ENCODE measurements around the gene MED9. TPM values are rescaled to one million over a fixed set of nuclear protein-coding genes. Genes with fewer than 3 reads are reported as not detected.
A peak's percentile ranks its signal among the peaks of the same experiment; 100 is the strongest.

MED9 gene
- total and polyA plus RNA-seq, 12 donors, result 8.2 to 41.2 (median 18.4) TPM

DNA sequence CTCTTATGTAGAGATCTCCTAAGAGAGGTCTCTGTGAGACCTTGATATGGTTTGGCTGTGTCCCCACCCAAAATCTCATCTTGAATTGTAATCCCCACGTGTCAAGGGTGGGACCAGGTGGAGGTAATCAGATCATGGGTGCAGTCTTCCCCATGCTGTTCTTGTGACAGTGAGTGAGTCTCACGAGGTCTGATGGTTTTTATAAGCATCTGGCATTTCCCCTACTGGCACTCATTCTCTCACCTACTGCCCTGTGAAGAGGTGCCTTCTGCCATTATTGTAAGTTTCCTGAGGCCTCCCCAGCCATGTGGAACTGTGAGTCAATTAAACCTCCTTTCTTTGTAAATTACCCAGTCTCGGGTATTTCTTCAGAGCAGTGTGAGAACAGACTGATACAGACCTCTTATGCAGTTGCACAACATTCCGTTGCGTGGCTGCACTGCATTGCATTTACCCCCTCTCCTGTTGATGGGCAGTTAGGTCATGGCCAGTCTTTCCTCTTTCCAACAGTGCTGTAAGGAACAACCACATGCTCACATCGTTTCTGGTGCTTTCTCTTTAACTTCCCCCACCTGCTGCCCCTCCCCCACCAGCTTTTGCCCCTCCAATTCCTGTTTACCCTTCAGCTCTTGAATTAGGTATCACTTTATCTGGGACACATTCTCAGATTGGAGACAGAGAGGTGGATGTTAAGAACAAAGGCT, 43.6 kb upstream of the MED9 start:
- Histone ChIP-seq H3K36me3 (replicated peaks in 1 of 2) (no peaks in the 10 kb centered on the region), H3K9me3 (replicated peaks in 1 of 3) (peaks cover 0 to 4% (median 0%) of the 10 kb centered on the region in 3 donors), H3K27me3 (no peaks in the 10 kb centered on the region), H3K4me3 (no peak overlapping the region), H3K27ac (no peak overlapping the region), H3K4me1 (replicated peaks in 1 of 2) (no peaks in the 10 kb centered on the region)
- intact Hi-C loops (cut with DNase I), result no loop called here
- WGBS, 4 donors, result 31 to 58% (median 53%) methylated on average over 4 to 6 of the region's 6 CpGs
- peak in 1 of 7 donors; percentile 65 for DNase-seq
- TF ChIP-seq POLR2A (IDR thresholded peaks at IDR 0.05), result no peak
- TF ChIP-seq, protein P1, sequence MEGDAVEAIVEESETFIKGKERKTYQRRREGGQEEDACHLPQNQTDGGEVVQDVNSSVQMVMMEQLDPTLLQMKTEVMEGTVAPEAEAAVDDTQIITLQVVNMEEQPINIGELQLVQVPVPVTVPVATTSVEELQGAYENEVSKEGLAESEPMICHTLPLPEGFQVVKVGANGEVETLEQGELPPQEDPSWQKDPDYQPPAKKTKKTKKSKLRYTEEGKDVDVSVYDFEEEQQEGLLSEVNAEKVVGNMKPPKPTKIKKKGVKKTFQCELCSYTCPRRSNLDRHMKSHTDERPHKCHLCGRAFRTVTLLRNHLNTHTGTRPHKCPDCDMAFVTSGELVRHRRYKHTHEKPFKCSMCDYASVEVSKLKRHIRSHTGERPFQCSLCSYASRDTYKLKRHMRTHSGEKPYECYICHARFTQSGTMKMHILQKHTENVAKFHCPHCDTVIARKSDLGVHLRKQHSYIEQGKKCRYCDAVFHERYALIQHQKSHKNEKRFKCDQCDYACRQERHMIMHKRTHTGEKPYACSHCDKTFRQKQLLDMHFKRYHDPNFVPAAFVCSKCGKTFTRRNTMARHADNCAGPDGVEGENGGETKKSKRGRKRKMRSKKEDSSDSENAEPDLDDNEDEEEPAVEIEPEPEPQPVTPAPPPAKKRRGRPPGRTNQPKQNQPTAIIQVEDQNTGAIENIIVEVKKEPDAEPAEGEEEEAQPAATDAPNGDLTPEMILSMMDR (IDR thresholded peaks at IDR 0.05), result no peak

DNA sequence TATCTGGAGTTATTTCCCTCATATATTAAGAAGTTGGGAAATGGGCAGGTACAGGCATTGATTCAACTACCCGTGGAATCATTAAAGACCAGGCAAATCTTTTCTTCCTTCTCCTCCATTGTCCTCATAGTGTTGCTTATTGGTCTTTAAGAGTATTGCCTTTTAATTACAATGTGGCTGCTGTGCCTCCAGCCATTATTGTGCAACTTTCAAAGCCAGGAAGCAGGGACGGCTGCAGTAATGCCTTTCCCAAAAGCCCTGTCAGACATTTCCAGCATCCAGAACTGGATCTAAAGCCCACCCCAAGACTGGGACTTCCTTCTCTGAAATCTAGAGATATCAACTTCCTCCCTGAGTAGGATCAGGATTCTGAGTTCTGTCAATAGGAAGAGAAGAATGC, 42.3 kb upstream of the MED9 start:
- Histone ChIP-seq H3K4me3 (no peak overlapping the region), H3K4me1 (replicated peaks in 1 of 2) (no peaks in the 10 kb centered on the region), H3K27me3 (no peaks in the 10 kb centered on the region), H3K36me3 (replicated peaks in 1 of 2) (no peaks in the 10 kb centered on the region), H3K27ac (no peak overlapping the region), H3K9me3 (replicated peaks in 1 of 3) (no peaks in the 10 kb centered on the region)
- WGBS, 4 donors, result 34 to 54% (median 49%) methylated on average over 2 of the region's 2 CpGs
- intact Hi-C loops (cut with DNase I), result no loop called here
- no peak for DNase-seq
- TF ChIP-seq, protein P1 (IDR thresholded peaks at IDR 0.05), result no peak
- no peak for TF ChIP-seq POLR2A (IDR thresholded peaks at IDR 0.05)

DNA sequence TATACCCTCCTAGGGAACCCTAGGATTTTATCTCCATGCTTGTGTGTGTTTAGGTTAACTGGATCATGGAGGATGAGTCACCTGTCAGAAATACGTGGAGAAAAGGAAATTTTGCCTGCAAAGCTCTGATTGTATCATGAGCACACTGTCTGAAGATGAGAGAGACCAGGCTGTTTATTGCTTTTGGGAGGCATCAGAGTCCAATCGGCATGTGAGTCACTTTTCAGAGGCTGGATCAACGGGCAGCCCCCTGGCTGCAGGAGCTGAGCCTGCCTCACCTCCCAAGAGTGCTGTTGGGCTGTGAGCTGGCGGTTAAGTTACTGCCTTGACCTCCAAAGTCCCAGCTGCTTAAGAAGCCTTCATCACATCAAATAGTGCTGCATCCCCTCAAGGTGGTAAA, 41.5 kb upstream of the MED9 start:
- Histone ChIP-seq H3K27me3 (no peaks in the 10 kb centered on the region), H3K4me3 (no peak overlapping the region), H3K36me3 (replicated peaks in 1 of 2) (no peaks in the 10 kb centered on the region), H3K9me3 (replicated peaks in 1 of 3) (no peaks in the 10 kb centered on the region), H3K4me1 (replicated peaks in 1 of 2) (peaks cover 0 to 6% of the 10 kb centered on the region in 2 donors), H3K27ac (no peak overlapping the region)
- 28 to 37% (median 33%) methylated on average over 2 to 4 of the region's 4 CpGs for WGBS, 4 donors
- no peak for DNase-seq
- intact Hi-C loops (cut with DNase I), result no loop called here
- TF ChIP-seq, protein P1 (IDR thresholded peaks at IDR 0.05), result peak in 1 of 6 experiments; percentile 18
- no peak for TF ChIP-seq POLR2A (IDR thresholded peaks at IDR 0.05)

DNA sequence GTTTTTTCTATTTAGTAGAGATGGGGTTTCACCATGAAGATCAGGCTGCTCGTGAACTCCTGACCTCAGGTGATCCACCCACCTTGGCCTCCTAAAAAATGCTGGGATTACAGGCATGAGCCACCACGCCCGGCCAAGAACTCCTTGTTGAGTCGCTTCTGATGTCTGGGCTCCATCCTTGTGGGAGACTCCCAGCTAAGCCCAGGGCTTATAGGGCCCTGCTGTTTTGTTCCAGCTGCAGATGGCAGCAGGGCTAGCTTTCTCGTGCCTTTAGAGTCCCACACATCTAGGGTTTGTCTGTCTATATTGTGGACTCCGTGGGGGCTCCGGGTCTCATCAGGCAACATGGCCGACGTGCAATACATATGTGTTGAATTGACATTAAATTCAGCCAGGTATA, 39.3 kb upstream of the MED9 start:
- no peaks in the 10 kb centered on the region for H3K27me3 ChIP-seq
- no peak for DNase-seq
- no peak for TF ChIP-seq POLR2A (IDR thresholded peaks at IDR 0.05)
- TF ChIP-seq, protein P1 (IDR thresholded peaks at IDR 0.05), result no peak
- intact Hi-C loops (cut with DNase I), result no loop called here
- no peaks in the 10 kb centered on the region for H3K36me3 ChIP-seq (replicated peaks in 1 of 2)
- no peak overlapping the region for H3K4me3 ChIP-seq
- H3K4me1 ChIP-seq (replicated peaks in 1 of 2), result peaks cover 0 to 6% of the 10 kb centered on the region in 2 donors
- H3K27ac ChIP-seq, result no peak overlapping the region
- 86 to 96% (median 93%) methylated on average over 7 to 9 of the region's 9 CpGs for WGBS, 4 donors
- H3K9me3 ChIP-seq (replicated peaks in 1 of 3), result no peaks in the 10 kb centered on the region
